CD4-positive, alpha-beta memory T cell (primary cell): ENCODE results near the gene HSPA9. TPM values are rescaled to one million over a fixed set of nuclear protein-coding genes. Genes with fewer than 3 reads are reported as not detected.
A peak's percentile ranks its signal among the peaks of the same experiment; 100 is the strongest.

Experiments used
- CTCF ChIA-PET: fragments of 350-600 bp; sonication (Branson Sonifier 250); formaldehyde crosslinking; loops from one replicate; lab custom pipeline; 2021; ENCODE audit warnings: inconsistent platforms; ENCODE audit not compliant: partially characterized antibody; lab: Charles Lee
- POLR2A ChIA-PET: fragments of 350-600 bp; sonication (Branson Sonifier 250); formaldehyde crosslinking; loops from one replicate; lab custom pipeline; 2021; ENCODE audit not compliant: partially characterized antibody; lab: Charles Lee
- DNase-seq, 5 donors: peaks; one replicate each; pipeline versions ENCODE4 v3.0.0 to v3.0.0-alpha.2; 2020 to 2022; ENCODE audit warnings: mixed read lengths in 1 of 5
- H3K27ac ChIP-seq: one replicate; pipeline ENCODE4 v1.7.0; 2013; ENCODE audit warnings: low read depth, low read length
- H3K27me3 ChIP-seq: 2 replicates; pipeline ENCODE4 v1.7.0; 2013; ENCODE audit warnings: mild to moderate bottlenecking, low read length, moderate library complexity; ENCODE audit not compliant: insufficient read depth
- H3K36me3 ChIP-seq: 2 replicates; pipeline ENCODE4 v1.7.0; 2013; ENCODE audit warnings: mild to moderate bottlenecking, low read length, moderate library complexity; ENCODE audit not compliant: insufficient read depth
- H3K4me1 ChIP-seq: 2 replicates; pipeline ENCODE4 v1.7.0; 2013; ENCODE audit warnings: mild to moderate bottlenecking, low read length, moderate library complexity; ENCODE audit not compliant: insufficient read depth
- H3K4me3 ChIP-seq, 2 donors: one replicate each; pipeline ENCODE4 v1.7.0; 2013; ENCODE audit warnings: low read length in 2 of 2, mild to moderate bottlenecking in 1 of 2
- H3K9me3 ChIP-seq, 2 donors: one replicate each; pipeline ENCODE4 v1.7.0; 2013; ENCODE audit warnings: low read length in 2 of 2, control low read depth in 1 of 2; ENCODE audit not compliant: control insufficient read depth in 1 of 2
- H3K27ac Mint-ChIP-seq, 7 donors: one replicate each; pipeline ENCODE4 v1.8.0; 2020 to 2021; ENCODE audit warnings: mixed read lengths in 7 of 7, mild to moderate bottlenecking in 6 of 7, inconsistent platforms in 3 of 7, moderate library complexity in 3 of 7
- H3K27me3 Mint-ChIP-seq, 2 donors: one replicate each; pipeline ENCODE4 v1.8.0; 2020 to 2021; ENCODE audit warnings: mixed read lengths in 2 of 2
- H3K36me3 Mint-ChIP-seq, 2 donors: one replicate each; pipeline ENCODE4 v1.8.0; 2020 to 2021; ENCODE audit warnings: mixed read lengths in 2 of 2, inconsistent platforms in 1 of 2, mild to moderate bottlenecking in 1 of 2
- H3K4me1 Mint-ChIP-seq, 4 donors: one replicate each; pipeline ENCODE4 v1.8.0; 2020 to 2021; ENCODE audit warnings: mixed read lengths in 4 of 4, mild to moderate bottlenecking in 1 of 4
- H3K4me3 Mint-ChIP-seq, 8 donors: one replicate each; pipeline ENCODE4 v1.8.0; 2020 to 2021; ENCODE audit warnings: mixed read lengths in 8 of 8, mild to moderate bottlenecking in 7 of 8, moderate library complexity in 6 of 8, inconsistent platforms in 3 of 8
- H3K9me3 Mint-ChIP-seq, 8 donors: one replicate each; pipeline ENCODE4 v1.8.0; 2020 to 2021; ENCODE audit warnings: mixed read lengths in 8 of 8, mild to moderate bottlenecking in 5 of 8, inconsistent platforms in 3 of 8, moderate library complexity in 1 of 8
- intact Hi-C: fragments of 100-400 bp; cut with micrococcal nuclease; formaldehyde crosslinking; loops from one replicate; pipeline ENCODE4 v1.15.1; 2023
- polyA plus RNA-seq, 2 donors: library from polyadenylated mRNA; unstranded; fragments of 300-500 nt; fragmentation: Illumina TruSeq; gene quantifications; one replicate each; pipeline ENCODE4 v1.2.3, GENCODE V29; 2021
- total RNA-seq, 2 experiments: library from RNA; stranded (reverse); gene quantifications; one replicate each; pipeline ENCODE4 v1.2.3, GENCODE V29; 2021

The HSPA9 gene
- total and polyA plus RNA-seq, 4 experiments from 2014 or later, result 144 to 171 (median 154) TPM

DNA sequence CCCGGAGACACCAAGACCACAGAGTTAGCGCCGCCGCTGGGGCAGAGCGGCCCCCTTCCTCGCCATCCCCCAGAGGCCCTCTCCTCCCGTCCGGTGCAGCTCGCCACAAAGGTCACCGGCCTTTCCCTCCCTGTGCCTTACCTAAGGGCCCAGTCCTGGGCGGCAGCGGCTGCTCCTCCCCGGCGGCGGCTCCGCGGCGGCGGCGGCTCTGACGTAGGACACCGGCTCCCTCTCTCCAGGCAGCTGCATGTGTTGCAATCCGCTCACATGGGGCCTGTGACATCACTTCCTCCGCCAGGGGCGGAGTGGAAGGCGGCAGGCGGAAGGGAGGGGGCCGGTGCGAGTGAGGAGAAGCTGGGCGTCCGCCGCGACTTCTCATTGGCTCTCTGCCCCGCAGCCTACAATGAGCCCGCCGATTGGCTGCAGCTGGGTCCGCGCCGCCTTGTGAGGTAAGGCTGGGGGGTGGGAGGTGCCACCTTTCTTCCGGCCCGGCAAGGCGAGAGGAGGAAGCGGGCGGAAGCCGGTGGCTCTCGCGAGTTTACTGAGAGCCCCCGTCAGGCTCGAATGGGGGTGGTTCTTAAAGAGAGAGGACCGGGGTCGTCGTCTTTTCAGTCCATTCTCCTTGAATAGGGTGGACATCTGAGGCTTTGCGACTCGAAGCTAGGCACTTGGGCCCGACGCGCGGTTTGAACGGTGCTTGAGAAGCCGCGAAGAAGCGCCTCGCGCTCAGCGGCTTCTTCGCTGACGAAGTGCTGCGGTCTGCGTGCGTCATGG is 32.1 kb downstream of the HSPA9 start, which contains the start of gene ETF1:
ETF1 (minus strand) TSS at position 281 of the 774 bp plus-strand sequence. CDS start 318 bp downstream, outside the sequence.
- ChIA-PET POLR2A (interaction anchor here (0.6 to 3.9 kb wide), 27 partner anchors 9 to 1571 kb away, joined by 3 to 124 read pairs (median 5); partner anchors contain the start of genes BRD8, CDC25C, EGR1 and FAM53C), CTCF (interaction anchor here (0.6 to 2.9 kb wide), 14 partner anchors 10 to 859 kb away, joined by 3 to 21 read pairs (median 4); partner anchors contain the start of genes CDC25C, EGR1, HSPA9 and KDM3B)
- Mint-ChIP-seq H3K9me3 (peaks cover 0 to 4% (median 0%) of the 10 kb centered on the region in 8 donors), H3K27ac (peak within 1 kb of the TSS; percentile 99 to 100 (median 100)), H3K4me1 (peaks cover 48 to 87% (median 71%) of the 10 kb centered on the region in 4 donors), H3K27me3 (no peaks in the 10 kb centered on the region), H3K36me3 (peaks cover 0 to 39% of the 10 kb centered on the region in 2 donors), H3K4me3 (peak within 1 kb of the TSS; percentile 95 to 100 (median 100))
- intact Hi-C loops, result loop anchor here (1.0 to 2.0 kb wide), 8 partner anchors 32 to 750 kb away; partner anchors contain the start of genes BRD8, EGR1, HSPA9 and KIF20A
- peaks cover 73% of the 10 kb centered on the region for H3K4me1 ChIP-seq
- no peaks in the 10 kb centered on the region for H3K9me3 ChIP-seq
- peak; percentile 99 to 100 (median 100) for DNase-seq
- H3K27ac ChIP-seq, result peak within 1 kb of the TSS; percentile 100
- H3K36me3 ChIP-seq, result no peaks in the 10 kb centered on the region
- no peaks in the 10 kb centered on the region for H3K27me3 ChIP-seq
- H3K4me3 ChIP-seq, result peak within 1 kb of the TSS; percentile 80 to 92

DNA sequence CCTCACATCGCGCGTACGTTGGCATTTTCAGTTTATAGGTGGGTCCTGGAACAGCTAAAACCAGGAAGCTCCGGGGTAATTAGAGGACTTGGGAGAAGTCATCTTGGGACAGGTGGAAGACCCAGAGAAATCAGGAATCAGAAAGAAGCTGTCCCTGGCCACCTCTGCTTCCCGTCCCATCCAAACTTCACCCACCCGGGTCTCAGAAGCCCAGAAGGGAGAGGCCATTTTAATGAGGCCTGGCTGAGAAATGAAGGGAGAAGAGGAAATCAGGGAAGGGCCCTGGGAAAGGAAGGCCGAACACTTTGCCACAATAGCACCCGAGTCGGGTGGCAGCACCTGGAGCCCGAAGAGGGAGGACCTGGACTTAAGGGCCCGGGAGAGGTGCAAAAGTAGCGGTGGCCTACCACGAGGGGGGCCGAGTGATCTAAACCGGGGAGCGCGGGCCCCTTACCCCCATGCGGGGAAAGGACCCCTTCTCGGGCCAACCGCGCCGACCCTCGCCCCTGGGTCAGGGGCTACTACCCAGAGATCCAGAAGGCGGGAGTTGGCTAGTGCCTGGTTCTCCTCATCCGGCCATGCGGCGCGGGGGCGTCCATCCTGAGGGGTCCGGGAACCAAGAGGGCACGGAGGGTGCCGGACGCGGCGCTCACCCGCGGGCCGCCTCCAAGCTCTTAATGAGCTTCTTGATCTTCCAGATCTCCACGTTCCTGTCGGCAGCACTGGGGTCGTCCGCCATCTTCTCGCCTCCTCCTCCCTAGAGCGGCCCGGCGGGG is 32.8 kb downstream of the HSPA9 start:
- intact Hi-C loops, result loop anchor here (1.0 to 2.0 kb wide), 2 partner anchors 92 to 364 kb away; partner anchors contain the start of genes BRD8 and KIF20A
- Mint-ChIP-seq H3K36me3 (peaks cover 0 to 36% of the 10 kb centered on the region in 2 donors), H3K27me3 (no peaks in the 10 kb centered on the region), H3K4me1 (peaks cover 44 to 83% (median 68%) of the 10 kb centered on the region in 4 donors), H3K4me3 (peak overlapping the region; percentile 95 to 100 (median 100)), H3K27ac (peak overlapping the region; percentile 99 to 100 (median 100)), H3K9me3 (peaks cover 0 to 4% (median 0%) of the 10 kb centered on the region in 8 donors)
- H3K27me3 ChIP-seq, result no peaks in the 10 kb centered on the region
- ChIA-PET CTCF (interaction anchor here (1.0 to 2.9 kb wide), 8 partner anchors 13 to 860 kb away, joined by 3 to 21 read pairs (median 4); partner anchors contain the start of genes CDC25C, EGR1, HSPA9 and KDM3B), POLR2A (interaction anchor here (0.6 to 3.9 kb wide), 22 partner anchors 10 to 1023 kb away, joined by 3 to 124 read pairs (median 7); partner anchors contain the start of genes BRD8, CDC25C, EGR1 and FAM53C)
- H3K36me3 ChIP-seq, result no peaks in the 10 kb centered on the region
- peak overlapping the region; percentile 76 to 83 for H3K4me3 ChIP-seq
- DNase-seq, result peak in 1 of 5 donors; percentile 33
- peak overlapping the region; percentile 100 for H3K27ac ChIP-seq
- no peaks in the 10 kb centered on the region for H3K9me3 ChIP-seq
- peaks cover 65% of the 10 kb centered on the region for H3K4me1 ChIP-seq

GRCh38 chr5:138541511-138542179 is 33.6 kb downstream of the HSPA9 start:
- ChIA-PET POLR2A (interaction anchor here (0.9 to 3.9 kb wide), 7 partner anchors 9 to 116 kb away, joined by 3 to 124 read pairs (median 22); partner anchors contain the start of genes EGR1 and HSPA9), CTCF (interaction anchor here (2.9 kb wide), 1 partner anchor 34 kb away, joined by 21 read pairs; the partner anchor contains the start of gene HSPA9)
- Histone ChIP-seq H3K27me3 (no peaks in the 10 kb centered on the region), H3K4me3 (peak overlapping the region; percentile 76 to 83), H3K27ac (peak overlapping the region; percentile 100), H3K9me3 (no peaks in the 10 kb centered on the region), H3K36me3 (no peaks in the 10 kb centered on the region), H3K4me1 (peaks cover 65% of the 10 kb centered on the region)
- H3K4me1 Mint-ChIP-seq, result peaks cover 50 to 86% (median 71%) of the 10 kb centered on the region in 4 donors
- no peaks in the 10 kb centered on the region for H3K27me3 Mint-ChIP-seq
- H3K36me3 Mint-ChIP-seq, result peaks cover 0 to 41% of the 10 kb centered on the region in 2 donors
- DNase-seq, result no peak
- peak overlapping the region; percentile 99 to 100 (median 100) for H3K27ac Mint-ChIP-seq
- peaks cover 0 to 4% (median 0%) of the 10 kb centered on the region in 8 donors for H3K9me3 Mint-ChIP-seq
- intact Hi-C loops, result loop anchor here (1.0 to 2.0 kb wide), 2 partner anchors 91 to 363 kb away; partner anchors contain the start of genes BRD8 and KIF20A
- H3K4me3 Mint-ChIP-seq, result peak overlapping the region; percentile 95 to 100 (median 100)

GRCh38 chr5:138539791-138540190 is 35.4 kb downstream of the HSPA9 start:
- Histone ChIP-seq H3K4me3 (no peak overlapping the region), H3K27ac (no peak overlapping the region), H3K36me3 (no peaks in the 10 kb centered on the region), H3K9me3 (no peaks in the 10 kb centered on the region), H3K27me3 (no peaks in the 10 kb centered on the region), H3K4me1 (peaks cover 57% of the 10 kb centered on the region)
- Mint-ChIP-seq H3K9me3 (peaks cover 0 to 4% (median 0%) of the 10 kb centered on the region in 8 donors), H3K36me3 (peaks cover 0 to 46% of the 10 kb centered on the region in 2 donors), H3K27me3 (no peaks in the 10 kb centered on the region), H3K4me3 (peak overlapping the region in 2 of 8 donors; percentile 63 to 66), H3K27ac (peak overlapping the region in 1 of 7 donors; percentile 100), H3K4me1 (peaks cover 46 to 84% (median 66%) of the 10 kb centered on the region in 4 donors)
- intact Hi-C loops, result no loop called here
- ChIA-PET CTCF (no interaction called here), POLR2A (no interaction called here)
- DNase-seq, result no peak

GRCh38 chr5:138538943-138539627 is 36.1 kb downstream of the HSPA9 start:
- Histone ChIP-seq H3K36me3 (no peaks in the 10 kb centered on the region), H3K4me1 (peaks cover 50% of the 10 kb centered on the region), H3K27ac (no peak overlapping the region), H3K27me3 (no peaks in the 10 kb centered on the region), H3K9me3 (no peaks in the 10 kb centered on the region), H3K4me3 (no peak overlapping the region)
- ChIA-PET POLR2A (no interaction called here), CTCF (no interaction called here)
- peaks cover 45 to 84% (median 64%) of the 10 kb centered on the region in 4 donors for H3K4me1 Mint-ChIP-seq
- H3K36me3 Mint-ChIP-seq, result peaks cover 0 to 49% of the 10 kb centered on the region in 2 donors
- H3K27ac Mint-ChIP-seq, result peak overlapping the region in 4 of 7 donors; percentile 25 to 100 (median 45)
- H3K27me3 Mint-ChIP-seq, result no peaks in the 10 kb centered on the region
- intact Hi-C loops, result no loop called here
- DNase-seq, result no peak
- no peak overlapping the region for H3K4me3 Mint-ChIP-seq
- H3K9me3 Mint-ChIP-seq, result peaks cover 0 to 4% (median 0%) of the 10 kb centered on the region in 8 donors
